Endothelial cell of umbilical vein (primary cell): ENCODE measurements around the gene ZSCAN20.

ENCODE experiments used
- CTCF ChIP-seq, 2 donors: IDR thresholded peaks; 1 replicate in 1 of 2; 2 replicates in 1 of 2; pipeline ENCODE4 v1.5.1; 2011; ENCODE audit warnings: low read length in 2 of 2, mild to moderate bottlenecking in 2 of 2, moderate library complexity in 2 of 2, control low read depth in 1 of 2, inconsistent platforms in 1 of 2, low read depth in 1 of 2; ENCODE audit not compliant: insufficient read depth in 1 of 2; ENCODE audit errors: extremely low read depth in 1 of 2
- POLR2A ChIP-seq: IDR thresholded peaks from 2 replicates; pipeline ENCODE4 v1.6.1; 2012; ENCODE audit warnings: low read depth, mild to moderate bottlenecking, control low read depth, low read length

- TF ChIP-seq POLR2A, result no peak
- TF ChIP-seq CTCF (IDR thresholded peaks at IDR 0.05; ENCODE audit: extremely low read depth in 1 of 2, insufficient read depth in 1 of 2, low read depth in 1 of 2, low read length in 2 of 2), result no peak
Measured at GRCh38 chr1:33527934-33528333, 55.5 kb downstream of the ZSCAN20 start.
